ENCODE results near the gene ACTL8. TPM values are rescaled to one million over a fixed set of nuclear protein-coding genes. Genes with fewer than 3 reads are reported as not detected.

Gene ACTL8, protein sequence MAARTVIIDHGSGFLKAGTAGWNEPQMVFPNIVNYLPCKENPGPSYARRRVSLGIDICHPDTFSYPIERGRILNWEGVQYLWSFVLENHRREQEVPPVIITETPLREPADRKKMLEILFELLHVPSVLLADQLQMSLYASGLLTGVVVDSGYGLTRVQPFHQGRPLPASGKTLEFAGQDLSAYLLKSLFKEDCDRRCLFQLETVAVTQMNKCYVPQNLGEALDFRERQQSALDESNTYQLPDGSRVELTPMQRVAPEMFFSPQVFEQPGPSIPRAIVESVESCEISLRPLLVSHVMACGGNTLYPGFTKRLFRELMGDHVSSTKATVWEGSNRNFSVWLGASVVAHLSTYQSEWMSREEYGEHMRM
- not detected for polyA plus RNA-seq (ENCODE audit: insufficient read length)
- long read RNA-seq, donor 1, result 0 reads
- long read RNA-seq, donor 2, result 0 reads
- long read RNA-seq, donor 3, result 0 reads
- long read RNA-seq, donor 4, result 0 reads
- long read RNA-seq, donor 5, result 0 reads
- long read RNA-seq, donor 6, result 0 reads
- long read RNA-seq, donor 7, result 0 reads
- long read RNA-seq, donor 8, result 0 reads

DNA sequence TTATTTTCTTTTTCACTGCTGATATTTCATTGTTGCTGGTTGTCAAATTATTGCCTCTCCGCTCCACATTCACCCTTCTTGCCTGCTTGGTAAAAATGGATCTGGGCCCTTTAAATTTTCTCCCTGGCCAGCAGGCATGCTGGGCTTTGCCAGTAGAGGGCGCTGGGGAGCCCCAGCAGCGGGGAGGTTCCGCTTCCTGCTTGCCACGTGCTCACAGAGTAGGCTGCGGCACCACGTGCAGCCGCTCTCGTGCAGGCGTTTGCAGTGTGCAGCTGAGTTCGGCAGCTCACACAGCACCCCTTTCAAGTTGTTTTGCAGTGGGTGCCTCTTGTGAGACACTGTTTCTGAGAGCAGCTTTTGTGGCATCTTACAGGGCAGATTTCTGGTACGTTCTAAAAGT lies at the start of gene ACTL8:
TSS of gene ACTL8 (plus strand) at position 214 of the 400 bp plus-strand sequence. CDS start 67,676 bp downstream, outside the sequence.
- DNase-seq, result no peak

DNA sequence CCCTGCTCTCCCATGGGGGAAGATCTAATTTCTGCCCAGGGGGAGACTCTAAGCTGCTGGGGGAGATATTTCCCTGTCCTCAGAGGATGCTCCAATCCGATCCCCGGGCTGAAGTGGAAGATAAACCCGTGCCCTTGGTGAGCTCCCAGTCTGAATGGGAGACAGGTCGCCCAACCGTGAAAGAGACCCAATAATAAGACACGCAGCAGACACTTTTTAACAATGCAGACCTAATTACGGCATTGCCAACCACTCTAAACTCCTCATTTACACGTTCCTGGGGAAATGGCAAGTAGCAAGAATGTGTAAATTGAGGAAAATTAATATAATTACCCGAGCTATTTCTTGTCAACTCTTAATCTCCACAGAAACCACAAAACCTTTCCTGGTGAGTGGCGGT lies 48.7 kb upstream of the ACTL8 start:
- no peak for DNase-seq

DNA sequence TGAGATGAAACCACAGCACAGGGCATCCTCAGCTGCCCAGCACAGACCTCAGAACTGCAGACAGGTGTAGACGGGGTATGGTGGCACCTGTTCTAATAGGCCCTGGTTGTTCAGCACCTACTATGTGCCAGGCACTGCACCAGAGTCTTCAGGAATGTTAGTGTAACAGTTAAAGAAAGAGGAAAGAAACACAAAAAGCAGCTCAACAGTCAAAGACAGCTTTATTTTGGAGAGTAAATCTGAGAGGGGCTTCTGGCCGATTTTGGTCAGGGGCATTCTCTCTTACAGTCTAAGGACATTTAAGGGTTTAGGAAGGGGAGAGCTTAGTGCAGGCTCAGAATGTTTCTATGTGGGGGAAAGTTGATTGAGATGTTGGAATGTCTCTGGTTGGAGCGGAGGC lies 45.2 kb upstream of the ACTL8 start:
- DNase-seq, result no peak

DNA sequence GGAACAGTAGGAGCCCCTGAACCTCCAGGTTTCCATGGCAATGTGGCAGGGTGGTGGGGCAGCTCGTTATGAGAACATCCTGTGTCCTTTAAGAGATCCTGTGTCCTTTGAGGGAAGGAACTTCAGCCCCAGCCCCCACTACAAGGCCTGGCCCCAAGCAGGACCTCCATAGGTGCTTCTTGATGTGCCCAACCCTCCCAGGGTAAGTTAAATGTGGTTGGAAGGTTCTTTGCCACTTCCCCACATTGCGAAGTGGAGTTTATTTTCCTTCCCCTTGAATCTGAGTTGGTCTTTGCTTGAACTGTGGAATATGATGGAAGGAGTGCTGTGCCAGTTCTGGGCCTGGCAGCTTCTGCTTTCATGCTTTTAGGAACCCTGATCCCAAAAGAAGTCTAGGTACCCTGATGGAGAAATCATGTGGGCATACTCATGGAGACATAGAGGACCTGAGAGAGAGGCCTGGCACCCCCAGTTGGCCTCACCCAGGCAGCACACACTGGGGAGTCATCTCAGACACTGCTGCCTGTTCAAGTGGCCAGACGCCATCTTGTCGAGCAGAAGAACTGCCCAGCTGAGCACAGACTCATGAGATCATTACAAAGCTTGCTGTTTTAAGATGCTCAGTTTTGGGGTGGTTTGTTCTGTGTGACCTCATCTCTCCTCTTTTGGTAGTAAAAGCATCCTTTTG lies 44.1 kb upstream of the ACTL8 start:
- no peak for DNase-seq

DNA sequence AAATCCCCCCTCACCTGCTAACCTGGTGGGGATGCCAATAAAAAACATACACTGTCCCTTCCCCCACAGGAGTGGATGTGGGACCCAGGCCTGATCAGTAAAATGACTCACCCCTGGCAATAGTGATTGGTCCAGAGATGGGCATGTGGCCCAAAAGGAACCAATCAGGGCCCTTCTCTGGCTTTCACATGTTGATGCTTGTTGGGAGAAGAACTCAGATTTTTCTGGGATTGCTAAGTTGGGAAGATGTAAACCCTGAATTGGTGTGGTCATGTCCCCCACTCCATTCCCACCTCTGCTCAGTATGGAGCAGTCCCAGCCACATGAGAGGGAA lies 43.6 kb upstream of the ACTL8 start:
- DNase-seq, result no peak

DNA sequence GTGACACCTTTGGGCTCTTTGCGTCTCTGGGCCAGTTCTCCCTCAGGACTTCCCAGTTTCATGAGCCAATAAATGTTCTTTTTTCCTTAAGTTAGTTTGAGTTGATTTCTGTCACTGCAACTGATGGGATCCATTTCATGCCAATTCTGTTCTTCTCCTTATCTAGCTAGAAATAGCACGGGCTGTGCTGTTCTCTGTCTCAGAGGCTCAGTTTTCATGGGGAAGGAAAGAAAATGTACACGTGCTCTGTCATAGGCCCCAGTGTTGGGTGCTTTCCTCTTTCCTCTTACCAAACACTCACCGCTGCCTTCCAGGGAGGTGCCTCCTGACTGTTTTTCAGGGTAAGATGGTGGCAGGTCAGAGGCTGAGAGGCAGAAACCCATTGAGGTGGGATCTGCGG lies 43.2 kb upstream of the ACTL8 start:
- no peak for DNase-seq

DNA sequence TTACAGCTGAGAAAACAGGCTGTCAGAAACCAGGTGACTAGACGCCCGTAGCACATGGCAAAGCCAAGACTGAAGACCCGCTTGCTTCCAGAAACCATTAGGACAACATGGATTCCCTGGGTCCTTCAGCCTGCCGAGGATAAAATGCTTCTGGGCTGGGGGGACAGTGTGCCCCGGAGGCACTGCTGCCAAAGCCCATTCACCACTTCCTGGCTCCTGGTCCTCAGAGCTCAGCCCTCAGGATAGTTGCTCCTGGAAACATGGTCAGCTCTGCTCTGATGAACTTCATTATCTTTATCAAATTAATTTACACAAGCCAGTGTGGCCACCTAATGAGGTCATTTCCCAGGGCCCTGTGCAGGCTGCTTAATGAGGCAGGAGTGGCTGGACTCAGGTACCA lies 41.1 kb upstream of the ACTL8 start:
- DNase-seq, result no peak

DNA sequence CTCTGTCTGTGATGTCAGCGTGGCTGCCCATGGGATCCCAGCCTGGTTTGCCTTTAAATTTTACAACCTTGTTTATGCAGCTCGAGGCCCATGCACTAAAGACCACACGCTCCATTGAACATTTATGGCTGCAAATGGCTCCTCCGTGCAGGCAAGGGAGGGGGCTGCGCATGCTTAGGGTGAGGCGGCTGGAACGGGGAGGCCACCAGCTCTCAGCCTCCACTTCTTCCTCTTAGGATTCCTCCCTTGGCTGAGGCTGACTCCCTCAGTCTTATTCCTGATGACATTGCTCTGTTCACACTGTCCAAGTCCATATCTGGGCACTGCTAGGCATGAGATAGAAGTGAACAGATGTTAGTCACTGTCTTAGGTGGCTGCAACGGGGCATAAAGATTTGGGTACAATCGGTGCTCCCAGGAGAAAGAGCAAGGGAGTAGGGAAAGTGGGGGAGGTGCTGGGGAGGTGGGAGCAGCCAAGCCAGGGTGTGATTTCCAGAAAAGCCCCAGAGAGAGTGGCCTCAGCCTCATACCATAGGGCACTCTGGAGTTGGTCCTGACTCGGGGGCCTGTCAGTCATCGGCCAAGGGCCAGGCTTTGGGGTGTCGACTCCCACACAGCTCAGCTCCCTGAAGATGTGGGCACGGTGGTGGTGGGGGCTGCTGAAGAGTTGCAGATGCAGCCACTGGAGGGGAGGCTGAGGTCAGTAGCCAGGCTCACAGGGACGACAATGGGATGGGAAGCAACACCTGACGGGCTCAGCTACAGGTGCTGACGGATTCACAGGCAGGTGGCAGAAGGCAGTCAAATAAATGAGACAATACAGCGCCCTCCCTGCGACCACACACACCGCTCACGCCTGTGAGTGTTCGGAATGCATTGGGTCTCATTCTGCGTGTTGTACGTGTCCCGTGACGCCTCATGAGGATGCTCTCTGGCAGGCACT lies 37.3 kb upstream of the ACTL8 start:
- peak; percentile 82 for DNase-seq

DNA sequence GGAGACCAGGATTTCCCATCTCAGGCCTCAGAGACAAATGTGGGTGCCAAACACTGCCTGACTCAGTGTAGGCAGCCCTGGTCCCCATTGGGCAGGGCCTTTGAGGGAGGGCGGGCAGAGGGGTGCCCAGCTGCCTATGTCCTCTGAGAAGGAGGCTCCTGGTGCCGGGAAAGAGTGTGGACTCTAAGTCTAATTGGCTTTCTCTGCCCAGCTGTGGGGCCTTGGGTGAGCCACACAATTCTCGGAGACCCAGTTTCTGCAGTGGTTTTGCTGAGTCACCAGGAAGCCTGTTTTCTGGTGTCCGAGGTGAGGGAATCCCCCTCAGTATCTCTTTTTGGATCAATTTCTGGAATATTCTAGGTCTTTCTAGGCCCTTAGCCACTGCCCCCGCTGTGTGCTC lies 35.3 kb upstream of the ACTL8 start:
- no peak for DNase-seq

DNA sequence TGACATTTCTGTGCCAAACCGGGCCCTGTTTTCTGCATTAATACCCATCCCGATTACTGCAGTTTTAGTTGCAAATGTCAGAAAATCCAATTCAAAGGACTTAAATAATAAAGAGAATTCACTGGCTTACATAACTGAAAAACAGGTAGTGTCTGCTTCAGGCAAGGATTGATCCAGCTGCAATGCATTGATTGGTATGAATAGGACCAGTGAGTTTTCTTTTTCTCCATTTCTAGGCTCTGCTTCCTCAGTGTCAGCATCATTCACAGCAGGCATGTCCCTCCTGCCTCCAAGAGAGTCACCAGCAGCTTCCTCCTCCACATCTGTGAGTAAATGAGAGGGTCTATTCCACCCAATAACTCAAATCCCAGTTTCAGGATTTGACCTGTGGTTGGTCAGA lies 33.7 kb upstream of the ACTL8 start:
- no peak for DNase-seq

DNA sequence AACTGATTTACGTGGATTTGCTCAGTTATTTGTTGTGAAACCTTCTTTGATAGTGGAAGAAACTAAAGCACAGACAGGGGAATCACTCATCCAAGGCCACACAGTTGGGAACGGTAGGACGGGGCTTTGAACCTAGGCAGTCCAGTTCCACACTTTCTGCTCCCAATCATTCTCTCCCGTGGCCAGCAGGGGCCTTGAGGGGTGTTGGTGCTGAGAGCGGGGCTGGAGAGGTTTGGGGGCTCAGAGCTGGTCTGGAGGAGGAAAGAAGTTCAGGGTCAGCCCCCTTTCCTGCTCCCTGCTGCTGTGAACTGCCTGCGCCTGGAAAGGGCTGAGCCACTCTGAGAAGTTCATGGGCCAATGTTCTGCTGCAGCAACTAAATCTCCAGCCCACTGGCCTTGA lies 31.4 kb upstream of the ACTL8 start:
- DNase-seq, result no peak

DNA sequence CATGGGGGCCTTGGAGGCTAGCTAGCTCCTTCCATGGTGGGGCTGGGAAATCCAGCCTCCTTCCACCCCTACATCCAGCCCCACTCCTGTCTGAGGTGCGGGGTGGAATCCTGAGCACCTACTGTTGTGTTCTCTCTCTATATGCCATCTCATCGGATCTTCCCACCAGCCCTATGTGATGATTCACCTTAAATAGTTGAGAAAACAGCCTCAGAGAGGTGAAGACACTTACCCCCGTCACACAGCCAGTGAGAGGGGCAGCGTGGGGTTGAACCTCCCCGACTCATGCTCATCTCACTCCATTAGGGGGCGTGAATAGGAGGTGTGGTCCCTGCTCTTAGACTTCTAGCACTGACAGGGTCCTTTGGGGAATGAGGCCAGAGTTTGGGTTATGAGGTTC lies 31.0 kb upstream of the ACTL8 start:
- DNase-seq, result no peak

DNA sequence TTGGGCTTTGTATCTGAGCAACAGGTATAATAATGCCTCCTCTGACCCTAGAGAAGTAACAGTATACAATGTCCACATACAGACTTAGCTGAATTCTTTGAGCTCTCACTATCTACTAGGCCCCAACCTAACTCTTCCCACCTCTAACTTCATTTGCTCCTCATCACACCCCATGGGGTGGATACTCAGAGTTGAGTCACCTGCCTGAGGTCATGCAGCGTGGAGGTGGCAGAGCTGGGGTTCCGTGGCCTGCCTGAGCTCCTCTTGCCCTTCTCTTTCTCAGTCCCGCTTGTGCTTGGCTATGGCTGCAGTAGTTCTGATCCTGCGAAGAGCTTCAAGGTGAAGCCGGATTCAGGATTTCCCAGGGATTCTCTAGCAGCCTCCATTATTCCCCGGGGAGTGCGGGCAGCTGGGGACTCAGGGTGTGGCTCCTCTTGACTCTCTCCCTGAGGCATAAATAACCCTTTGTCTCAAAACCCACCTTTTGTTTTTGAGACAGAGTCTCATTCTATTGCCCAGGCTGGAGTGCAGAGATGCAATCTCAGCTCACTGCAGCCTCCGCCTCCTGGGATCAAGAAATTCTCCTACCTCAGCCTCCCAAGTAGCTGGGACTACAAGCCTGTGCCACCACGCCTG lies 29.9 kb upstream of the ACTL8 start:
- no peak for DNase-seq

DNA sequence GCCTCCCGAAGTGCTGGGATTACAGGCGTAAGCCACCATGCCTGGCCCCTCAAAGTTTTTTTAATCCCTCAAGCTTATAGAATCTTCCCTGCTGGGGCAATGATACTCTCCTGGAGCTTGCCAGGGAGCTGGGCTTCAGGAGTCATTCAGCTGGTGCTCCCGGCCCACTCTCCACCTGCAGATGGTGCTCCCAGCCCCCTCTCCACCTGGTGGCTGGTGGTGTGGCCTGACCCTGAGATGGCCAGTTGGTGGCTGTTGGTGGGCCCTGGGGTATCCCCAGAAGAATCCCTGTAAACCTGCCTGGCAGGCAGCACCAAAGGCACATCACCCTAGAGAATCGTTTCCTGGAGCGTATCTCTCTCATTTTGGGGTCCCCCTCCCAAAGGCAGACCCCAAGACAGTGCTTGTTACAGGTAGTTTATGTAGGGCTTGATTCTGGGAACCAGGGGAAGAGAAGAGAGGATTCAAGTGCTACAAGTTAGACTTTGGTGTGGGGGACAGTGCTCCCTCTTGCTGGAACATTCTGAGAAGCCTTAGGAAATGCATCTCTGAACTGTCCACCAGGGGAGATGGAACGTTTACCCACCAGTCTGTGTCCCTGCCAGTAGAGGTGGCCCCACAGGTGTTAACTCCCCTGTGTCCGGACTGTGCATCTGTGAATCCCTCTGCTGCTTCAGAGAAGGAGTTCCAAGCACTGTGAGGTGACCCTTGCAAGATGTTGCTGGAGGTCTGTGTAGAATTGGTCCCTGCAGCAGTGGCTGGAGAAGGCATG lies 29.1 kb upstream of the ACTL8 start:
- no peak for DNase-seq

DNA sequence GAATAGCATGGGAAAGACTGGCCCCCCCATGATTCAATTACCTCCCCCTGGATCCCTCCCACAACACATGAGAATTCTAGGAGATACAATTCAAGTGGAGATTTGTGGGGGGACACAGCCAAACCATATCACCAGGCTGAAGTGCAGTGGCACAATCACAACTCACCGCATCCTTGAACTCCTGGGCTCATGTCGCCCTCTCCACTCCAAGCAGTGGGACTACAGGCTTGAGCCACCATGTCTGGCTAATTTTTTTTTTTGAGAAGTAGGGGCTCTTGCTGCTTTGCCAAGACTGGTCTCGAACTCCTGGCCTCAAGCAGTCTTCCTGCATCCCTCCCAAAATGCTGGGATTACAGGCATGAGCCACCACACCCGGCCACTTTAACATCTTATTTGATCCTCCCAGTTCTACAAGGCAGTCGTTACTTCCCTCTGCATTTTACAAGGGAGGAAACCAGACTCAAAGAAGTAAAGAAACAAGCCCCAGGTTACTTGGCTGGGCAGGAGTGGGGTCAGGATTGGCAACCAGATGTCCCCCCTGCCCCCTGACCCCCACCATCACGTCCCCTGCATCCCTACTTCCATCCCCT lies 26.9 kb upstream of the ACTL8 start:
- DNase-seq, result no peak

DNA sequence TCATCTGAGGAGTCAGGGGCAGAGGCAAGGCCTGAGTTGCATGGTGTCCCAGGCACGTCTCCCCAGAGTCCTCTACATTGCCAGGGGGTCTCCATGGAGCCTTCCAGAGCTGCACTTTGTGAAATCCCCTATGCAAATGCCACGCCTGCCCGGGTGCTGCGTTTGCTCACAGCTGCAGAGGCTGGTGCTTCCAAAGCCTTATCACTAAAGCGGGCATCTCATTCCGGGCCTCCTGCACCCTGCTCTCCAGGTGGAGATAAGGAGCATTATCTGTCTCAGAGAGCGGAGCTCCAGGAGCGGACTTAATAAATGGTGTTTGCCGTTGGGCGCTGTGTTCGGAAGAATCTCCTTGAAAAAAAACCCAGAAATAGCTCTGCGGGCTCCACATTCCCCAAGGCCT lies 25.9 kb upstream of the ACTL8 start:
- DNase-seq, result no peak

DNA sequence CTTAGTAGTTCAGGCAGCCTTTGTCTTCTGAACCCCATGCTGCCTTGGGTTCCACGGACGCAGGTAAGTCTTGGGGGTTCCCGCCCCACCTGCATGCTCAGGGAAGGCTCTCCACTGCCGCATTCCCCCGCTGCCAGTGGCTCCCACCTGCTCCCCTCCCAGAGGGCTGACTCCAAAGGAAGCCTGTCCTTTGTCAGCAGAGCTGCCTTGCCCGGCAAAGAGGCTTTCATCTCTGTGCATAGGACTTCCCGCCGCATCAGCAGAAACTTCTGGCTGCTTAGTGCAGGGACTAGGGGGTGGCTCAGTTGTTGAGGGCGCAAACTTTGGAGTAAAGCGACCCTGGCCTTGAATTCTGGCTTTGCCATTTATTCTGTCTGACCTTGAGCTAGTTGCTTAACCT lies 25.2 kb upstream of the ACTL8 start:
- no peak for DNase-seq

DNA sequence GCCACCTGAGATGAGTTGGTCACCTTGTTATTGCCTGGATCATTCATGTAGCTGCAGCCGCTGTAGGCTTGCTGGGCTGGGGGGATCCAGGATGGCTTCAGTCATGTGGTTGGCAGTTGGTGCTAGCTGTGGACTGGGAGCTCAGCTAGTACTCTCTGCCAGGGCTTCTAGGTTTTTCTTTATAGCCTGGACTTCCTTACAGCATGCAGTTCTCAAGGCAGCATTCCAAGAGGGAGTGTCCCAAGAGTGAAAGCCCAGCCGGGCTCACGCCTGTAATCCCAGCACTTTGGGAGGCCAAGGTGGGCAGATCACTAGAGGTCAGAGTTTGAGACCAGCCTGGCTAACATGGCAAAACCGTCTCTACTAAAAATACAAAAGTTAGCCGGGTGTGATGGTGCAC lies 23.7 kb upstream of the ACTL8 start:
- DNase-seq, result no peak

DNA sequence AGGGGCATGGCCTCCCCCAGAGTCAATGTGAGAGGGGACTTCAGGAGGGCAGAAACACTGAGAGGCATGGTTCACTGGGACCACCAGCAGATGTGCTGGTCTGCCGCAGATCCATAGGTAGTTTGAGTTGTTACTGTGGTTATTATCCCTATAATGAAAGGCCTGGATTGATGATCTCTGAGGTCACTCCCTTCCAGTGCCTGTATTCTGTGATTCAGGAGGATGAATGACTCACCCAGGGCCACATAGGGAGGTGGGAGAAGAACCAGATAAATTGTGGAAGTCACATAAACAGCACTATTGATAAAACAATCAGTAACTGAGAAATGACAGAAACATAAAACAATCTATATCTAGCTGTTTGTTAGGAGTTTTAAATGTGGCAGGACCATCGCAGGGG lies 22.7 kb upstream of the ACTL8 start:
- DNase-seq, result no peak

DNA sequence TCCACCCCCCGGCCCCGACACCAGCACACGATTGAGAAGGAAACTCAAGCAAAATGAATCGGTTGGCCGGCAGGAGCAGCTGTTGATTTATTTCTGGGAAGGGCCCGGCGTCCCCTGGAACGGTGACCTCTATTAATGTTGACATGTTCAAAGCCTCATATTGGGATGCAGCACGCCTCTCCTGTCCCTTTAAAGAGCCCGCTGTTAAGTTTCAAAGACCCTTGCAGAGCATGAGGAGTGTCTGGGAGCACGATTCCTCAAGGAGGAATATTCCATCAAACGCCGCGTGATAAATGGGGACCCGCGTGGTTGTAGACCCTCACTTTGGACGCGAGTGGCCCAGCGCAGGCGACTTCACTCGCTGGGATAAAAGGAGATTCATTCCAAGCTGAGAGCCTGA lies 21.5 kb upstream of the ACTL8 start:
- DNase-seq, result no peak

DNA sequence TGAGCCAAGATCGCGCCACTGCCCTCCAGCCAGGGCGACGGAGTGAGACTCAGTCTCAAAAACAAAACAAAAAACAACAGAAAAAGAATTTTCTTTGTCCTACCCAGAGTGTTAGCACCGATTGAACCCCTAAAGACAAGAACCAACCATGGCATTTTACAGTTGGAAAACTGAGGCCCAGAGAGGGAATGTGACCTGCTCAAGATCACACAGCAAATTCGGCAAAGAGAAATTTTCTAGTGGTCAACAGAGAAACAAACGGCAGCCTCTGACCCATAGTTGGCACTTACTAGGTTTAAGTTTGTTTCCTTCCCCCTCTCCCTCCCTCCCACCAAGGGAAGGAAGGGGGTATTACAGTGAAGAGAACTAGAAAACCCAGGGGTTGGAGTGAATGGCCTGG lies 20.5 kb upstream of the ACTL8 start:
- no peak for DNase-seq

All from left kidney (tissue), 8 donors.